Lung microvascular endothelial cell (primary cell): Measurements from ENCODE around the gene ADGRA1. TPM values are rescaled to one million over a fixed set of nuclear protein-coding genes. Genes with fewer than 3 reads are reported as not detected.
"Not testable (repeated sequence)": the region's sequence is repeated elsewhere in the genome, so short reads cannot be mapped to it uniquely, and the experiment has no call there.

Source experiments
- DNase-seq, 2 donors: peaks; one replicate each; pipeline versions ENCODE4 v3.0.0 to v3.0.0-alpha.2; 2010; ENCODE audit warnings: low read depth in 2 of 2
- total RNA-seq: library from RNA; depleted of rRNA; stranded (reverse); fragments of >200 nt; gene quantifications from 2 replicates; pipeline ENCODE4 v1.2.1, GENCODE V29; 2014

Gene ADGRA1, protein sequence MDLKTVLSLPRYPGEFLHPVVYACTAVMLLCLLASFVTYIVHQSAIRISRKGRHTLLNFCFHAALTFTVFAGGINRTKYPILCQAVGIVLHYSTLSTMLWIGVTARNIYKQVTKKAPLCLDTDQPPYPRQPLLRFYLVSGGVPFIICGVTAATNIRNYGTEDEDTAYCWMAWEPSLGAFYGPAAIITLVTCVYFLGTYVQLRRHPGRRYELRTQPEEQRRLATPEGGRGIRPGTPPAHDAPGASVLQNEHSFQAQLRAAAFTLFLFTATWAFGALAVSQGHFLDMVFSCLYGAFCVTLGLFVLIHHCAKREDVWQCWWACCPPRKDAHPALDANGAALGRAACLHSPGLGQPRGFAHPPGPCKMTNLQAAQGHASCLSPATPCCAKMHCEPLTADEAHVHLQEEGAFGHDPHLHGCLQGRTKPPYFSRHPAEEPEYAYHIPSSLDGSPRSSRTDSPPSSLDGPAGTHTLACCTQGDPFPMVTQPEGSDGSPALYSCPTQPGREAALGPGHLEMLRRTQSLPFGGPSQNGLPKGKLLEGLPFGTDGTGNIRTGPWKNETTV
- under 0.01 TPM in 1 of 2 replicates, not detected in the other for total RNA-seq

DNA sequence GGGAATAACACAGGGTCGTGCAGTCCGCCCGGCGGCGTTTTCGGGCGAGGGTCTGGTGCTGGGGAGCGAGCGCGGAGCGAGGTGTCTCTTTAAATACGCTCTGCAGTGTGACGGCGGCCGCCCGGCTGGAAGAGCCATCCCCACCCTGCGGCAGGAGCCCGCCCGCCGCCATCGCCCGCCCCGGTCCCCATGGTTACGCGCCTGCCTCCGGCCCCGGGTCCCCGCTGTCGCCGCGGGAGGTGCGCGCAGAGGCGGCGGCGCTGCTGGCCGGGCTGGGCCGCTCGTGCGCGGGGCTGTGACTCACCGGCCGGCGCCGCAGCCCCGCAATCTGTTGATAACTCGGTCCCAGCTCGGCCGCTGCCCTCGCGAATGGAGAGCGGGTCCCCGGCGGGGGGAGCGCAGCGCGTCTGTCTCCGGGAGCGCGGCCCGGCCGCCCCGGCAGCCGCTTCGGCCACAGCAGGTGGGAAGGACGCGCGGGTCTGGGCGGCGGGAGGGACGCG is at the start of gene ADGRA1:
Gene ADGRA1 (plus strand): TSS at position 246 of the 500 bp plus-strand sequence. CDS start 986 bp downstream, outside the sequence.
- DNase-seq, result peak in 1 of 2 donors; percentile 16

GRCh38 chr10:133038036-133038823 is 49.5 kb upstream of the ADGRA1 start:
- DNase-seq, result no peak

- DNase-seq, result no peak
These were observed 48.5 kb upstream of the ADGRA1 start for GRCh38 chr10:133039107-133039802.

- no peak for DNase-seq
These were observed 47.9 kb upstream of the ADGRA1 start for GRCh38 chr10:133039803-133040165.

- DNase-seq, result no peak
These were observed 47.5 kb upstream of the ADGRA1 start for GRCh38 chr10:133040198-133040597.

DNA sequence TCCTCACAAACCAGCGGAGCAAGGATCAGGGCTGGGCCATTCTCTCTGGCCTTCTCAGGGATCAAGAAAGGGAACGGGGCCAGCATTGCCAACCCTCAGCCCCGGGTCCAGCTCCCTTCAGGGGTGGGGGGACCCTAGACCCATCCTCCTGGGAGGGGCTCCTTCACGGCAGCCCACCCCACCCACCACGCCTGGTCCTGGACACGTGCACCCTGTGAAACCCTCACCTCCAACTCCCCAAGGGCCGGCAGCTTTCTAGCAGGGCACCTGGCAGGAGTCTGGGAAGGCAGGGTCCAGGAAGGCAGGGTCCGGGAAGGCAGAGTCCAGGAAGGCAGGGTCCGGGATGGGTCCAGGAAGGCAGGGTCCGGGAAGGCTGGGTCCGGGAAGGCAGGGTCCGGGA is 46.6 kb upstream of the ADGRA1 start:
- no peak for DNase-seq

GRCh38 chr10:133042061-133042460 is 45.7 kb upstream of the ADGRA1 start:
- DNase-seq, result no peak

GRCh38 chr10:133042816-133043215 is 44.9 kb upstream of the ADGRA1 start:
- no peak for DNase-seq

GRCh38 chr10:133043541-133044225 is 44.0 kb upstream of the ADGRA1 start:
- no peak for DNase-seq

GRCh38 chr10:133044401-133044811 is 43.3 kb upstream of the ADGRA1 start:
- DNase-seq, result peak in 1 of 2 donors; percentile 26

GRCh38 chr10:133045556-133046389 is 42.0 kb upstream of the ADGRA1 start:
- DNase-seq, result peak in 1 of 2 donors; percentile 3

DNA sequence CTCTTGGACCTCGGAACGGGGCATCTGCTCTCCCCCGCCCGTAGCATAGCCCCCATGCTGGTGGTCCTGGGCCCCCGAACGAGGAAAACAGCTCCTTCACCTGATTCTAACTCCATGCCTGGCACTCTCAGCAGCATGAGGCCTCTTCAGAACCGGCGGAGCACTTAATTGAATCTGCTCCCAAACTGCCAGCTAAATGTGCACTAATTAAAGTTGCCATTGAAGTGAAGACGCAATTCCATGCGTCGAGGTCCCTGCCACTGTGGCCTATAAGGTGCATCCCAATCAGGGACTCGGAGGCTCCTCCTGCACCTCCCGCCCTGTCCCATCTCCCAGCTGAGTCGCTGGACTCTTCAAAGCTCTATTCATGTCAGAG is 41.3 kb upstream of the ADGRA1 start:
- no peak for DNase-seq

DNA sequence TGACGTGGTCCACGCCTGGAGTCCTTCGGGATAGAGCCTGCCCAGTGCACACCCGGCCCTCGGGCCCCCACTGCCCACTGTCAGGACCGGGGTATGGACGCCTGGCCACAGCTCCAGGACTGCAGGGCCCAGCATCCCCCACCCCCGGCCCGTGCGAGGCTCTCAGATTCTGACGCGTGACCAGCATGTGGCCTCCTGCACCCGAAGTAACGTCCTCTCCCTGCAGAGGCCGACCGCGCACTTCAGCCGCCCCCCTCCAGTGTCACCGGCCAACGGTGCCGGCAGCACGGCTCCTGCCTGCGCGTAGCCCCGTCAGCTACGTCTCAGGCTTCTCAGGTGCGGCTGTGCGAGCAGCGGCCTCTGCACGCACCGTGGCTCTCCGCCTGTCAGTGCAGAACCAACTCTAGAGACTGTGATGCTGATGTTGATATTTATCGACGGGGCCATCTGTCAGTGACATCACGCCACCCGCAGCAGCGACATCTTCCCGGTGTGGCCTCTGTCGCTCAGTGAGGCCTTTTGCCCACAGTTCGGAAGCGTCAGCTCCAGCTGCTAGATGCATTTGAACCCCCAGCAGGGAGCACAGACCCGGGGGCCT is 40.1 kb upstream of the ADGRA1 start:
- DNase-seq, result no peak

- no peak for DNase-seq
These were observed 39.5 kb upstream of the ADGRA1 start for GRCh38 chr10:133048266-133048665.

DNA sequence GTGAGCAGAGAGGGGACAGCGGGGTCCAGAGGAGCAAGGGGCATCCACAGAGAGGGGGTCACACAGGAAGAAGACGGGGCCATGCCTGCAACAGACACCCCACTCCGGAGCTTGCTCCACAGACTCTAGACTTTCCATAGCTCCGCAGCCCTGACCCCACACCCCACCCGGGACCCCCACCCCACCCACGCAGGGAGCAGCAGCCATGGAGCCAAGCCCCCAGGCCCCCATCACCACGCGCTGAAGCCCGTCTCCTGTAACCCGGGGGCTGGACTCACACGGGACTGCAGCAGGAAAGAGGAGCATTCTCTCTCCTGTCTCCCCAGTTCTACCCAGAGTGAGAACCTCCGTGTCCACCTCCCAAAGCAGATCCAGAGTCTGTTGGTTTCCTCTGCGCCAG is 38.8 kb upstream of the ADGRA1 start:
- no peak for DNase-seq

- DNase-seq, result no peak
These were observed 38.1 kb upstream of the ADGRA1 start for GRCh38 chr10:133049639-133050038.

- DNase-seq, result no peak
These were observed 37.4 kb upstream of the ADGRA1 start for GRCh38 chr10:133050371-133050770.

- no peak for DNase-seq
These were observed 35.6 kb upstream of the ADGRA1 start for GRCh38 chr10:133052076-133052475.

DNA sequence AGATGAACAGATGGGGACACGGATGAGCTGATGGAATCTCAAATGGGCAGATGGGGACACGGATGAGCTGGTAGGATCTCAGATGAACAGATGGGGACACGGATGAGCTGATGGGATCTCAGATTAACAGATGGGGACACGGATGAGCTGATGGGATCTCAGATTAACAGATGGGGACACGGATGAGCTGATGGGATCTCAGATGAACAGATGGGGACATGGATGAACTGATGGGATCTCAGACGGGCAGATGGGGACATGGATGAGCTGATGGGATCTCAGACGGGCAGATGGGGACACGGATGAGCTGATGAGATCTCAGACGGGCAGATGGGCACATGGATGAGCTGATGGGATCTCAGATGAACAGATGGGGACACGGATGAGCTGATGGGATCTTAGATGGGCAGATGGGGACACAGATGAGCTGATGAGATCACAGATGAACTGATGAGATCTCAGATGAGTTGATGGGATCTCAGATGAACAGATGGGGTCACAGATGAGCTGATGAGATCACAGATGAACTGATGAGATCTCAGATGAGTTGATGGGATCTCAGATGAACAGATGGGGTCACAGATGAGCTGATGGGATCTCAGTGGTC is 34.1 kb upstream of the ADGRA1 start:
- not testable (repeated sequence) for DNase-seq
